ENCODE data around the gene TPPP2.
"Not testable (repeated sequence)": the region's sequence is repeated elsewhere in the genome, so short reads cannot be mapped to it uniquely, and the experiment has no call there.

GRCh38 chr14:20985650-20986049 lies 44.4 kb upstream of the TPPP2 start:
- TF ChIP-seq KLF10 (CRISPR knock-in tag; IDR thresholded peaks at IDR 0.05); TFE3 (CRISPR knock-in tag; IDR thresholded peaks at IDR 0.05); TCF7L2 (IDR thresholded peaks at IDR 0.05; ENCODE audit: low read depth, low read length); MAFG (tag; conservative IDR thresholded peaks at IDR 0.05); CHD2 (IDR thresholded peaks at IDR 0.05; ENCODE audit: low read depth, low read length); FOXK1 (CRISPR knock-in tag; IDR thresholded peaks at IDR 0.05; ENCODE audit: borderline replicate concordance); TEAD2 (tag; IDR thresholded peaks at IDR 0.05); SMC3 (conservative IDR thresholded peaks at IDR 0.05; ENCODE audit: insufficient read depth, low read depth, low read length); ZBTB33 (CRISPR knock-in tag; IDR thresholded peaks at IDR 0.05); TARDBP (IDR thresholded peaks at IDR 0.05); ERF (CRISPR knock-in tag; IDR thresholded peaks at IDR 0.05); CREB1 (IDR thresholded peaks at IDR 0.05); CREB1 (CRISPR knock-in tag; IDR thresholded peaks at IDR 0.05): not testable (repeated sequence)

All from K562 (cell line).